H7 (cell line): Measurements from ENCODE around the gene AAK1. TPM values are rescaled to one million over a fixed set of nuclear protein-coding genes. Genes with fewer than 3 reads are reported as not detected.
"Not testable (repeated sequence)": the region's sequence is repeated elsewhere in the genome, so short reads cannot be mapped to it uniquely, and the experiment has no call there.

Experiments used
- DNase-seq: peaks from one replicate; pipeline ENCODE4 v3.0.0; 2012
- H3K27me3 ChIP-seq: 2 replicates; pipeline ENCODE4 v1.6.0; 2011; ENCODE audit warnings: mild to moderate bottlenecking, low read length; ENCODE audit not compliant: control insufficient read depth, insufficient read depth
- H3K36me3 ChIP-seq: replicated peaks from 2 replicates; pipeline ENCODE4 v1.5.1; 2011; ENCODE audit warnings: low read length; ENCODE audit not compliant: control insufficient read depth, insufficient read depth
- H3K4me3 ChIP-seq: 2 replicates; pipeline ENCODE4 v1.5.1; 2011; ENCODE audit warnings: low read depth, mild to moderate bottlenecking, control low read depth, low read length, moderate library complexity; ENCODE audit not compliant: insufficient read depth
- total RNA-seq: library from RNA; depleted of rRNA; stranded (reverse); fragments of >200 nt; shearing (Covaris generic); gene quantifications from 2 replicates; pipeline ENCODE4 v1.2.3, GENCODE V29; 2014

Gene AAK1
- total RNA-seq, 1 experiment from 2014 or later = 26.5 TPM

- not testable (repeated sequence) for H3K27me3 ChIP-seq, H3K36me3 ChIP-seq, DNase-seq, H3K4me3 ChIP-seq
Measured at GRCh38 chr2:69606771-69607170, 36.8 kb downstream of the AAK1 start.

GRCh38 chr2:69605284-69605683 is 38.3 kb downstream of the AAK1 start:
- H3K36me3 ChIP-seq = no peaks in the 10 kb centered on the region; the same call in 1 of the 2 replicates
- H3K27me3 ChIP-seq = no peaks in the 10 kb centered on the region
- no peak overlapping the region for H3K4me3 ChIP-seq
- no peak for DNase-seq

GRCh38 chr2:69604836-69605235 is 38.7 kb downstream of the AAK1 start:
- Histone ChIP-seq H3K36me3 (no peaks in the 10 kb centered on the region; the same call in 1 of the 2 replicates), H3K27me3 (no peaks in the 10 kb centered on the region), H3K4me3 (no peak overlapping the region)
- no peak for DNase-seq

- no peak for DNase-seq
- no peak overlapping the region for H3K4me3 ChIP-seq
- H3K36me3 ChIP-seq = no peaks in the 10 kb centered on the region; the same call in 1 of the 2 replicates
- H3K27me3 ChIP-seq = no peaks in the 10 kb centered on the region
Measured at GRCh38 chr2:69604026-69604678, 39.4 kb downstream of the AAK1 start.

- Histone ChIP-seq H3K36me3 (no peaks in the 10 kb centered on the region; the same call in 1 of the 2 replicates), H3K27me3 (no peaks in the 10 kb centered on the region), H3K4me3 (no peak overlapping the region)
- no peak for DNase-seq
Measured at GRCh38 chr2:69603146-69603743, 40.3 kb downstream of the AAK1 start.

GRCh38 chr2:69601179-69601612 is 42.3 kb downstream of the AAK1 start:
- DNase-seq = no peak
- H3K36me3 ChIP-seq = no peaks in the 10 kb centered on the region
- no peak overlapping the region for H3K4me3 ChIP-seq
- no peaks in the 10 kb centered on the region for H3K27me3 ChIP-seq

- H3K27me3 ChIP-seq = no peaks in the 10 kb centered on the region
- no peak for DNase-seq
- no peaks in the 10 kb centered on the region for H3K36me3 ChIP-seq
- no peak overlapping the region for H3K4me3 ChIP-seq
Measured at GRCh38 chr2:69600425-69600824, 43.1 kb downstream of the AAK1 start.

- Histone ChIP-seq H3K36me3 (no peaks in the 10 kb centered on the region), H3K4me3 (no peak overlapping the region), H3K27me3 (no peaks in the 10 kb centered on the region)
- no peak for DNase-seq
Measured at GRCh38 chr2:69597843-69598610, 45.5 kb downstream of the AAK1 start.

- Histone ChIP-seq H3K36me3 (no peaks in the 10 kb centered on the region), H3K4me3 (no peak overlapping the region), H3K27me3 (no peaks in the 10 kb centered on the region)
- DNase-seq = no peak
Measured at GRCh38 chr2:69597105-69597504, 46.4 kb downstream of the AAK1 start.

GRCh38 chr2:69594341-69594740 is 49.2 kb downstream of the AAK1 start:
- Histone ChIP-seq H3K36me3 (no peaks in the 10 kb centered on the region), H3K4me3 (no peak overlapping the region), H3K27me3 (no peaks in the 10 kb centered on the region)
- DNase-seq = no peak

- H3K27me3 ChIP-seq = no peaks in the 10 kb centered on the region
- no peaks in the 10 kb centered on the region for H3K36me3 ChIP-seq
- DNase-seq = no peak
- no peak overlapping the region for H3K4me3 ChIP-seq
Measured at GRCh38 chr2:69592511-69592910, 51.0 kb downstream of the AAK1 start.

- no peaks in the 10 kb centered on the region for H3K36me3 ChIP-seq
- H3K4me3 ChIP-seq = no peak overlapping the region
- no peaks in the 10 kb centered on the region for H3K27me3 ChIP-seq
- DNase-seq = no peak
Measured at GRCh38 chr2:69589973-69590652, 53.4 kb downstream of the AAK1 start.

- no peak for DNase-seq
- Histone ChIP-seq H3K27me3 (no peaks in the 10 kb centered on the region), H3K4me3 (no peak overlapping the region), H3K36me3 (no peaks in the 10 kb centered on the region)
Measured at GRCh38 chr2:69588945-69589344, 54.6 kb downstream of the AAK1 start.

- no peak for DNase-seq
- H3K27me3 ChIP-seq = no peaks in the 10 kb centered on the region
- H3K36me3 ChIP-seq = no peaks in the 10 kb centered on the region
- no peak overlapping the region for H3K4me3 ChIP-seq
Measured at GRCh38 chr2:69588403-69588802, 55.1 kb downstream of the AAK1 start.
